ENCODE measurements around the gene ASB11. TPM values are rescaled to one million over a fixed set of nuclear protein-coding genes. Genes with fewer than 3 reads are reported as not detected.

Gene ASB11
- total and polyA plus RNA-seq, 10 of the 15 experiments (the other 5 are each of a cell fraction or from before 2014, with no cell fraction given) = not detected

GRCh38 chrX:15293451-15293850 lies 22.0 kb downstream of the ASB11 start:
- TF ChIP-seq EGR1 (IDR thresholded peaks at IDR 0.05; ENCODE audit: borderline replicate concordance in 1 of 2, low read depth in 2 of 2, low read length in 2 of 2) = no peak
- no peak for TF ChIP-seq SMAD5 (IDR thresholded peaks at IDR 0.05; ENCODE audit: low read depth)
- TF ChIP-seq IKZF2 (IDR thresholded peaks at IDR 0.05) = no peak
- TF ChIP-seq SP1 (IDR thresholded peaks at IDR 0.05; ENCODE audit: low read depth, low read length) = no peak
- no peak for TF ChIP-seq NR2F1 (conservative IDR thresholded peaks at IDR 0.05)
- TF ChIP-seq POU2F2 (IDR thresholded peaks at IDR 0.05; ENCODE audit: borderline replicate concordance, low read depth, low read length) = no peak
- no peak for TF ChIP-seq NFXL1 (IDR thresholded peaks at IDR 0.05; ENCODE audit: borderline replicate concordance)
- TF ChIP-seq EED (IDR thresholded peaks at IDR 0.05; ENCODE audit: low read depth) = no peak
- Histone ChIP-seq H3K4me1 (ENCODE audit: control insufficient read depth, insufficient read depth, low read length) (no peaks in the 10 kb centered on the region), H3K4me3 (no peak overlapping the region), H3K79me2 (ENCODE audit: control insufficient read depth, insufficient read depth, low read length) (no peaks in the 10 kb centered on the region), H3K27me3 (replicated peaks in 1 of 2; ENCODE audit: control insufficient read depth in 2 of 2, insufficient read depth in 2 of 2, low read length in 1 of 2) (no peaks in the 10 kb centered on the region), H3K27ac (ENCODE audit: control insufficient read depth, insufficient read depth) (no peak overlapping the region), H4K20me1 (ENCODE audit: control insufficient read depth, insufficient read depth) (no peaks in the 10 kb centered on the region), H3K36me3 (ENCODE audit: control insufficient read depth in 2 of 2, insufficient read depth in 2 of 2, low read length in 1 of 2) (no peaks in the 10 kb centered on the region), H3K9ac (ENCODE audit: control insufficient read depth, insufficient read depth, low read length) (no peak overlapping the region), H2AFZ (ENCODE audit: control insufficient read depth, low read depth, low read length) (no peak overlapping the region), H3K9me3 (replicated peaks; ENCODE audit: control insufficient read depth, insufficient read depth, low read length) (no peaks in the 10 kb centered on the region), H3K4me2 (ENCODE audit: control insufficient read depth, insufficient read depth) (no peak overlapping the region)
- FAIRE-seq (no peak), ATAC-seq (no peak), DNase-seq (ENCODE audit: low read depth, low spot score) (no peak)
- ChIA-PET POLR2A (no interaction called here), RAD21 (ENCODE audit: unreplicated experiment) (no interaction called here), SMC1A (ENCODE audit: uncharacterized antibody, unreplicated experiment) (no interaction called here), CTCF (no interaction called here)
- 53% methylated on average over 2 of the region's 2 CpGs for WGBS (ENCODE audit: insufficient coverage, insufficient replicate concordance, low lambda C conversion rate, missing lambda C conversion rate)
- intact Hi-C loops (cut with micrococcal nuclease; ENCODE audit: unreplicated experiment) (no loop called here), in situ Hi-C loops (cut with MboI) (no loop called here)
- no TSS peak for BruUV-seq (replicated peaks)

- Histone ChIP-seq H3K79me2 (ENCODE audit: control insufficient read depth, insufficient read depth, low read length) (no peaks in the 10 kb centered on the region), H3K27ac (ENCODE audit: control insufficient read depth, insufficient read depth) (no peak overlapping the region), H3K9me3 (replicated peaks; ENCODE audit: control insufficient read depth, insufficient read depth, low read length) (no peaks in the 10 kb centered on the region), H3K9ac (ENCODE audit: control insufficient read depth, insufficient read depth, low read length) (no peak overlapping the region), H2AFZ (ENCODE audit: control insufficient read depth, low read depth, low read length) (no peak overlapping the region), H3K4me2 (ENCODE audit: control insufficient read depth, insufficient read depth) (no peak overlapping the region), H4K20me1 (ENCODE audit: control insufficient read depth, insufficient read depth) (no peaks in the 10 kb centered on the region), H3K36me3 (ENCODE audit: control insufficient read depth in 2 of 2, insufficient read depth in 2 of 2, low read length in 1 of 2) (no peaks in the 10 kb centered on the region), H3K27me3 (replicated peaks in 1 of 2; ENCODE audit: control insufficient read depth in 2 of 2, insufficient read depth in 2 of 2, low read length in 1 of 2) (no peaks in the 10 kb centered on the region), H3K4me3 (no peak overlapping the region), H3K4me1 (ENCODE audit: control insufficient read depth, insufficient read depth, low read length) (no peaks in the 10 kb centered on the region)
- ChIA-PET CTCF (no interaction called here), RAD21 (ENCODE audit: unreplicated experiment) (no interaction called here), POLR2A (no interaction called here), SMC1A (ENCODE audit: uncharacterized antibody, unreplicated experiment) (no interaction called here)
- no peak for DNase-seq (ENCODE audit: low read depth, low spot score)
- ATAC-seq = no peak
- 8% methylated on average over 3 of the region's 3 CpGs for WGBS (ENCODE audit: insufficient coverage, insufficient replicate concordance, low lambda C conversion rate, missing lambda C conversion rate)
- in situ Hi-C loops (cut with MboI) (no loop called here), intact Hi-C loops (cut with micrococcal nuclease; ENCODE audit: unreplicated experiment) (no loop called here)
- no peak for FAIRE-seq
- no TSS peak for BruUV-seq (replicated peaks)
- TF ChIP-seq NFYA (IDR thresholded peaks at IDR 0.05; ENCODE audit: borderline replicate concordance, low read depth, low read length) (no peak), ZBTB33 (IDR thresholded peaks at IDR 0.05) (no peak), NR2C2 (IDR thresholded peaks at IDR 0.05; ENCODE audit: borderline replicate concordance, control insufficient read depth, insufficient read length, low read depth) (no peak), MAX (IDR thresholded peaks at IDR 0.05; ENCODE audit: low read depth, low read length) (no peak), MXI1 (IDR thresholded peaks at IDR 0.05; ENCODE audit: low read depth, low read length) (no peak), ZNF592 (IDR thresholded peaks at IDR 0.05) (no peak)
Observed at GRCh38 chrX:15292861-15293260, 22.6 kb downstream of the ASB11 start.

Data from GM12878 (cell line).